Fibroblast of peridontal ligament (primary cell): ENCODE measurements around the gene BASP1.
"Not testable (repeated sequence)": the region's sequence is repeated elsewhere in the genome, so short reads cannot be mapped to it uniquely, and the experiment has no call there.

Experiments
- DNase-seq: peaks from one replicate; pipeline ENCODE4 v3.0.0-alpha.2; 2010; ENCODE audit errors: extremely low read depth

Gene BASP1

DNA sequence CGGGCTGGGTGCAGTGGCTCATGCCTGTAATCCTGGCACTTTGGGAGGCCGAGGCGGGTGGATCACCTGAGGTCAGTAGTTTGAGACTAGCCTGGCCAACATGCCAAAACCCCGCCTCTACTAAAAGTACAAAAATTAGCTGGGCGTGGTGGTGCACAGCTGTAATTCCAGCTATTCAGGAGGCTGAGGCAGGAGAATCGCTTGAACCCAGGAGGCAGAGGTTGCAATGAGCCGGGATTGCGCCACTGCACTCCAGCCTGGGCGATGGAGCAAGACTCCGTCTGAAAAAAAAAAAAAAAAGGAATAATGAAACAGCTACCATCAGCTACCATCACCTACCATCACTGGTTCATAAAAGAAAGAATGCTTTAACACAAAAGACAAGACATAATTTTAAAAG, 25.9 kb upstream of the BASP1 start:
- not testable (repeated sequence) for DNase-seq

DNA sequence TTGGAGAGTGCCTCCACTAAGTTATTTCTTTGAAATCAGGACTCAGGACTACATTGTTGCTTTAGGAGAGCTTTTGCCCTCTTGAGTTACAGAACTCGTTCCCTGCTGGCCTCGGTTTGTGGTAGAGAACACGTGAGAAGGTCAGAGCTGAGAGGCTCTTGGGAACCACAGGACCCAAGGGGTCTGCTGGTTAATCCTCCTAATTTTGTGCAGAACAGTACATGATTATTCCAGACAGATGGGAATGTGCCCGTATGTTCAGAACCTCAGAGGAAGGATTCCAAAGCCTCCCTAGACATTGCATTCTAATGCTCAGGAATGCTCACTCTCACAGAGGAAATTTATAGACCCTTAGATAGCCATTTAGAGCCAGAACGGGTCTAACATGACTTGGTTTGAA, 25.2 kb upstream of the BASP1 start:
- peak; percentile 87 for DNase-seq

DNA sequence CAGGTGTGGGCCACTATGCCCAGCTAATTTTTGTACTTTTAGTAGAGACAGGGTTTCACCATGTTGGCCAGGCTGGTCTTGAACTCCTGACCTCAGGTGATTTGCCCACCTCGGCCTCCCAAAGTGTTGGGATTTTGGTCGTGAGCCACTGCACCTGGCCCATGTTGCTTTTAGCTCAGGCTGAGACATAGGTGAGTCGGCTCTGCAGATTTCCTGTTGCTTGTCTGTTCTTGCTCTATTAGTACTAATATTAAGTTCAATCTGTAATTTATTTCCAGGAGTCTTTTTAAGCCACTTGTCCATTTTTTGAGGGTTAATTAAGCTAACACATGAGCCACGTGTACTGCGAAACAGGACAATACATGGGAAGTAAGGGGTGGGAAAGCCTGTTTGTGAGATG, 21.4 kb upstream of the BASP1 start:
- DNase-seq: no peak

DNA sequence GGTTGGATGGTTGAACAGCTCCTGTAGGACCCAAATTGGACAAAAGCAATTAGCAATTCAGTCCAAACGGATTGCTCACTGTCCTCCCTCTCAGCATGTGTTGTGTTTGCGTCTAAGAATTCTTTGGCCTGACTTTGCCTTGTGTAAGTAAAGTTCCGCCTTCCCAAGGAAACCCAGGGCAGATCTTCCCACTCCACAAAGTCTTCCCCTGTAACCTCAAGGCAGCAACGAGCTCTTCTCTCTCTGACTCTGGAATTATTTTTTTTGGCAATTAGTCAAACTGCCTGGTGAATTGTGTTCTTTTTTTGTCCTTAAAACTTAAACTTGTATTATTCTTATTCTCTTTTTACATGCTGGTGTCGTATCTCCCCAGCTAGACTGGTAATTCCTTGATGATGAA, 20.7 kb upstream of the BASP1 start:
- no peak for DNase-seq

DNA sequence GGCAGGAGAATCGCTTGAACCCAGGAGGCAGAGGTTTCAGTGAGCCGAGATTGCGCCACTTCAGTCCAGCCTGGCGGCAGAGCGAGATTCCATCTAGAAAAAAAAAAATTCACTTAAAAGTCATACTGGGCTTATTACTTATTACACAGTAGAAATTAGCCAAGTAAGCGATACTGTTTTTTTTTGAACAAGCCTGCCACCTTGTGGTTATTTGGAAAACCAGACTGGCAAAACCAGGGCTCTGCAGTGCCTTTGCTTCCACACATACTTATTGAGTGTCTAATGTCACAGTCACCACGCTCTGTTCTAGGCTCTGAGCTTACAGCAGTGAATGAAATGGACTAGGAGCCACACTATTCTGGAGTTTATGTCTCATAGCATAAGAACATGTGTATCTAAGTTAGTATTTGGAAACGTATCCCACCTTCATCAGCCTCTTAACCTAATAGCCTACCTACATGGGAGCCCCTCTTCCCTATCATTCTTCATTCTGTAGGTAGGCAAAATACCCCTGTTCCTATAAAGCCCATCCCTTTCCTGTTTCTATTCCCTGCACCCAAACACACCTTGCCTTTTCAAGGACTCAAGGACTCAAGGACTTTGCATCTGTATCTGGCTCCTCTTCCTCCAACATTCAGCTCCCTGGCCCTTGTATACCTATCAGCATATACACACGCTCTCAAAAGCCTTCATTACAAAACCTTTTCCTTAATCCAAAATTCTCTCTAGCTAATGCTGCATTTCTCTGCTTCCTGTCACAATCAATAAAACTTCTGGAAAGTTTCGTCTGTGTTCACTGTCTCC, 13.9 kb upstream of the BASP1 start:
- DNase-seq: peak; percentile 91

DNA sequence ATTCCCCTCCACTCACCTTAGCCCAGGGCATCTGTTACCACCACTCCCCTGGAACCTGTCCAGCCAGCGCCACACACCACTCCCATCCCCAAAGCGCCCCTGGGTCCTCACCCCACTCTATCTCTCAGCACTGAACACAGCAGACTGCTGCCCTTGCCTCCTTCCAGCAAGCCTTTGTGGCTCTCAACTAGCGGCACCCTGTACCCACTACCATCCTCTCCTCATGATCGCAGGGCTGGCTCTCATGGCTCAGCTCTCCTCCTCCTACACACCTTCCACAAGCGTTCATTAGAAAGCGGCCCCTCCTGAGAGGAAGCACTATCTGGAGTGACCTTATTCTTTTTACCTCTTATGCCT, 13.3 kb upstream of the BASP1 start:
- no peak for DNase-seq

DNA sequence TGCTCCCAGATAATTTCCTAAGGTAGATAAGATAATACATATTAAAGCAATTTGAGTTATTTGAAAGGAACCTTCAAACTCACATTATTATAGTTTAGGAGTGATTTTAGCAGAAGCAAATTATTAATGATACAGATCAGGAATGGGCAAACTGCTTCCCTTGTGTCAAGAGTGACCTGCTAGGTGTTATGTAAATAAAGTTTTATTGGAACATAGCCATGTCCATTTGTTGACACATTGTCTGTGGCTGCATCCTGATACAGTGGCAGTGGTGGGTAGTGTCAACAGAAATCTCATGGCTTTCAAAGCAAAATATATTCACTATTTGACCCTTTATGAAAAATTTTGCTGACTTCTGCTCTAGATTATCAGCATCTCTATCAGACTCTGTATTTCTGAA, 11.4 kb upstream of the BASP1 start:
- DNase-seq: no peak

DNA sequence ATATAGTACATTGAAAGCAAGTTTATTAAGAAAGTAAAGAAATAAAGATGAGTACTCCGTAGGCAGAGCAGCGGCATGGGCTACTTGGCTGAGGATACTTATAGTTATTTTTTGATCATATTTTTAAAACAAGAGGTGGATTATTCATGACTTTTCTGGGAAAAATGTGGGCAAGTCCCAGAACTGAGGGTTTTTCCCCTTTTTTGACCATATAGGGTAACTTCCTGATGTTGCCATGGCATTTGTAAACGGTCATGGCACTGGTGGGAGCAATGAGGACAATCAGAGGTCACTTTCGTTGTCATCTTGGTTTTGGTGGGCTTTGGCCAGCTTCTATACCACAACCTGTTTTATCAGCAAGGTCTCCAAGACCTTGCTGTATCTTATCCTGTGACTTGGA, 5.2 kb upstream of the BASP1 start:
- no peak for DNase-seq

DNA sequence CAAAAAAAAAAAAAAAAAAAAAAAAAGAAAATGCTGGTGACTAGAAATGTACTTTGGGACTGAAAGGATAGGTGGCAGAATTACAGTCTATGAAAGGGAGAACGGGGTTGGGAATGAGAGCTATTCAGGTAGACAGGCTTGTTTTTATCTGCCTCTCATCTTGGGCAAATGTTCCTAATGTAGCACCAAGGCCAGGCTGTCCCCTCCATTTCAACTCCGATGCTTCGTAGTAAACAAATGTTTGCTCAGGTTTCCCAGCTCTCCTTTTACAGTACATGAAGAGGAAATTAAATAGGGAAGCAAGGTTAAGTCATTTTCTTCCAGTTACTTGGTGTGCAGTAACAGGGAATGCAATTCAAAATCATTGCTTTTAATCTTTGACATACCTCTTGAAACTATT, 4.4 kb upstream of the BASP1 start:
- no peak for DNase-seq

DNA sequence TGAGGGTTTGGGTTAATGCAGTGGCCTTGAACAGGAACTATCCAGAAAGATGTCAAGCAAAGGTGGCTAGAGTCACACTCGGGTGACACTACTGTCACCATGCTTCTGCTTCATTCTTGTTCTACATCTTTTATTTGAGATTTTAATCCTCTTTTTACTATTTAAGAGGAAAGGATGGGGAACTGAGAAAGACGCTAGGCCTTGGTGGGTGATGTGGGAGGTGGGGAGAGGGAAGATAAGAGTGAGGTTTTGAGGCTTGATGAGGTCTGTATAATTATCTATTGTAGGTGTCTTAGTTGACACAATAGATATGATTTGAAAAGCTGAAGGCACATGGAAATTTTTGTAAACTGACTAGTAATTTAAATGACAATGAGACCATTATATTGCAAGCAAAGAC, 3.5 kb upstream of the BASP1 start:
- DNase-seq: no peak

DNA sequence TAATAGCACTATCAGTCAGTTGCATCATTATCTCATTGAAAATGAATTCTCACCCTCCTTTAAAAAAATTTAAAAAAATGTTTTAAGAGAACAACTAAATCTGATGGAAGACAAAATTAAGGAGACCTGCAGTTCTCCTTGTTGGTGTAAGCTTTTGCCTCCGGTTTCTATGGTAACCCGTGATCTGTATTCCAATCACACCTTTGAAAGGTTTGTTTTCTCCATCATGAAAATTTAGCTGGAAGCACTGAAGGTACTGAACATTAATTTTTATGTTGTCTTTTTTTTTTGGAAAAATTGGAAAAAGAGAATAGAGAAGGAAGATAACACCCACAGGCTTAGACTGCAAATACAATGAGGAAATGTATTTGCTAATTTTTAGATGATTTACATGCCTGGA, 2.5 kb upstream of the BASP1 start:
- no peak for DNase-seq

DNA sequence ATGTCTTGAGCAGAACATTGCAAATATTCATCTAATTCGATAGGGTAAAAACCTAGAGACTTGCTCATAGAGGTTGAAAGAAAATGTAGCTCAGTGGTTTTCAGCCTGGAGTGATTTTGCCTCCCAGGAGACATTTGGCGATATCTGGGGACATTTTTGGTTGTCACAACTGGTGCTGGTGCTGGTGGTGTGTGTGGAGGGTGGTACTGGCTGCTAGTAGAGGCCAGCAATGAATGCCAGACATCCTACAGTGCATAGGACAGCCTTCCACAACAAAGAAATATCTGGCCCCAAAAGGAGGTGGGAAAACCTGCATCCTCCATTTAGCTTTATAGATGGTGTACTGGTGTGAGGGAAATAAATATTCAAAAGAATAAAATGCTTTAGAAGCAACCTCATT, 2.1 kb upstream of the BASP1 start:
- no peak for DNase-seq

DNA sequence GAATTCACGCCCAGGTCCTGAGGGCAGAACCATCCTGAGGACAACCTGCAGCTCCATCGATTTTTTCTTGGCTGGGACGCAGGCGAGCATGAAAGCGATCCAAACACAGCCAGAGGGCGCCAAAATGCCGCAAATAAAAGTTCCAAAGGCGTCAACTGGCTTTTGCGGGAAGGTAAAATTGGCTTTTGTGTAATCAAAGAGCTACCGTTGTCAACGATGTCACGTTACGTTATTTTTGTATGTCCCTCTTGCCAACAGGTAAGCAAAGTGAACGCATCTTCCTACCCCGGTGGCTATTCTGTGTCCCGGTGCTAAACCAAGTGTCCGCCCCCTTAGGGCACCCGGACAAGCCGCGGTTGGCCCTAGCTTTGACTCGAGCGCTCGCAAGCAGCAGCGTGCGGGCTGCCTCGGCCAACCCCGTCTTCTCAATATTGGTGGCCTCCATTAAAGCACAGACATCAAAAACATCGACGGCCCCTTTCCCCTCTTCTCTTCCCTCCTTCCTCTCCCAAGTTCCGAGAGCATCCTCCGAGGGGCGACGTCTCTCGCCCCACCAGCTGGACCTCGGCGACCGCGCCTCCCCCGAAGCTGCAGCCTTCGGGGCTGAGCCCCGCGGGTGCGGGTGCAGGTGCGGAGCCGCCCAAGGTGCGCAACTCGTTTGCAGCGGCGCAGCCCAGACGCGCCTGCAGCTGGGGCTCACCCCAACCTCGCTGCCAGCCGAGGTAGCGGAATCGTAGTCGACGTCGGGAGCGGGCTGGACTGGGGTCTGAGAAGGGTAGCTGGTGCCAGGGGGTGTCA, 1.1 kb upstream of the BASP1 start:
- DNase-seq: peak; percentile 85

DNA sequence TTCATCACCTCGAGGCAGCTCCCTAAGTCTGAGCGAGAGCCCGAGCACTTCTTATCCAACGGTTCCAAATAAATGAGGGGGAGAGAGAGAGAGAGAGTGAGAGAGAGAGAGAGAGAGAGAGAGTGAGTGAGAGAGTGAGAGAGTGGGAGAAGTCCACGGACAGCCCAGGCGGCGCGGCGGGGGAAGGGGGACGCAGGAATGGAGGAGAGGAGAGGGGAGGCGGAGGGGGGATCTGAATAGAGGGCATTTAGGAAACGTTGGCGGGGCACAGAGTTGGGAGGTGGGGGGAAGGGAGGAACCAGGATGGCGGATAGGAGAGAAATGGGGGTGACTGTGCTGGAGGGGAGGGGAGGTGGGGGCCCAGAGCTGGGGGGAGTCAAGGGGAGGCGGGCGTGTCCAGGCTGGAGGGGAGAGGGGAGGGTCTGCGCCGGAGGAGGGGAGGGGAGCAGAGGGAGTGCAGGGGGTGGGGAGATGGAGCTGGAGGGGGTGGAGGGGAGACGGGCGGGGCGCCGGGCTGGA, 398 bp upstream of the BASP1 start:
- peak; percentile 61 for DNase-seq

DNA sequence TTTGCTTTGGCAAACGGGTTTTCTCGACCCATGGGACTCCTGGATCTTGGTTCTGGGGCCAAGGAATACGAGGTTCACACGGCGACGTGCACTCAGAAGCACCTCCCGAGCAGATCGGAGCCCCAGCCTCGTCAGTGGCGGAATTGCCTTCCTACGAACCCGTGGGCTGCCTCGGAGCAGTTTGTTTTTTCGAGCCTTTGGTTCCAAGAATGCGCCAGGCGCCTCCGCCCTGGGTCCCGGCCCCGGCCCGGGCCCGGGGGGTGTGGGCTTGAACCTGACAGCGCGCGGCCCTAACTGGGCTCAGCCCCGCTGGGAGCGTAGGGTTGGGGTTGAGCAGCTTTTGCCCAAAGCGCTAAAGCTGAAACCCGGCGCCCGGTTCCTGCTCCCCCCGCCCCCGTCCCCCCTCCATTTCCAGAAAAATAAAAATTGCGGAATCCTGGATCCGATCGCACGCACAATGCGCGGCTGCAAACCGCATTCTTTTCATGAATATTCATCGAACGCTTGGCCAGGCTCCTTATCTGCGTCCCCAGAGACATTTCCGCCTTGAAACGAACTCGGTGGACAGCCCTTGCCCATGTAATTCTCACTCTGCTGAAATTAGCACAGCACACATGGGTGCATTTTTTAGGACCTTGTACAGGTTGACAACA, 1.0 kb downstream of the BASP1 start:
- DNase-seq: peak; percentile 88

DNA sequence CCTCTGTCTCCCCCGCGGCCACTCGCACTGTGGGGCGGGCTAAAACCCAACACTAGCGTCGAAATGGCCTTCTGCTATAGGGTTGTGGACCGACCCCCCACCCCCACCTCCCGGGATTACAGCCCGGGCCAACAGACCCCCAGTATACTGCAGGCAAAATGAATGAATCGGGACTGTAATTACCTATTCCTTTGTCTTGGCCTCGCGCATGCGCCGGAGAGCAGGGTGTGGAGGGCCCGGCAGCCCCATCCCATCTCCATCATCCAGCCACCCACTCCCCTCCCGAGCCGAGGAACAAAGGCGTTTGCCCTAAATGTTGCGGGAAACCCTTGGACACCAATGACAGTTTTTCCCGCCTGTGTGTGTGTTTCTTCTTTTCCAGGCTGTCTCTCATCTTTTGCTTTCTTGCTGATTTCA, 1.6 kb downstream of the BASP1 start:
- DNase-seq: peak; percentile 30

DNA sequence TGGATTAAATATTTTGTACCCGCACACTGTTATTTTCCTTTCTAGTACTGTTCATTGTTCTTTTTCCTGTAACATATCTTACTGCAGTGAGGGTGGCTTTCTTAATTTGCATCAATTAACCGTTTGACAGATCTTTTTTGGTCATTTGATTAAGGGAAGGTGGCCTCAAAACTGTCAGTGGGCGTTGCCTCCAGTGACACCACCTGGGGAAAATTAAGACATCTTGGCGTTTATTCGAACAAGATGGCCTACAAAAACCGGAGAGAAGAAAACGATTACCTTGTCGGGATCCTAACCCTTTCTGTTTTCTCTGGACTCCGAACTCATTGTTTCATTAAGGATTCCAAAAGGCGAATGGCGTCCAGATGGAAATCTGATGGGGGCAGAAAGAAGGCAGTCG, 2.0 kb downstream of the BASP1 start:
- DNase-seq: no peak

DNA sequence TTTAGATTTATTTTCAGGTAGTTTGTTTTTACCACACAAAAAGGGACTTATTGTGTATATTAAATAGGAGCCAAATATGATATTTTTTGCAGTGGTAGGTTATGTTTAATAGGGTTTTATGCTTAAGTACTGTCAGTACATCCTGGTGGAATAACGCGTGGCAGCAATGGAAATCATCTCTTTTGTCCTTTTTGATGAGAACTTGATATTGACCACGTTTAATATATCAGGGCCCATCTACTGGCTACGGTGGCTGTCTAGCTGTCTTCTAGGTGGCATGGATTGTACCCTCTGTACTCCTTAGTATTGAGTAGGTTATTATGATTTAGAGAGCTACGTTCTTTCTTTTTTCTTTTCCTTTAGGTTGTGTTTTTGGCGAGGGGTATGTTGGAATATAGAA, 2.6 kb downstream of the BASP1 start:
- DNase-seq: no peak

DNA sequence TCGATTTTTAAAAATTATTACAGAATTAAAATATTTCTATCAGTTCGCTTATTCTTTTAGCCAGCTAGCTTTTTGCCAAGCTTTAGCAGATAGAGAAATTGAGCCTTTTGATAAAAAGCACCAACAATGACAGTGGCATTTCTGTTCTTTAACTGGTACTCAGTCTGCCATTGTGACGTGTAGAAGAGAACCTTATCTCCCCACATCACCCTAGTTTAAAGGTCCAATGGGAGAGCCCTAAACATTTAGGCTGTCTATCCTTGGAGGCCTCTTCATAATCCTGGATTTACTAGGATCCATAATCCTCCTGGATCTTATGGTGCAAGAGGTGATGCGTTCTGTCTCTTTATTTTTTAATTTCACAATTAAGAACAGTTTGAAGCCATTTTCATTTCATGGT, 3.0 kb downstream of the BASP1 start:
- no peak for DNase-seq

DNA sequence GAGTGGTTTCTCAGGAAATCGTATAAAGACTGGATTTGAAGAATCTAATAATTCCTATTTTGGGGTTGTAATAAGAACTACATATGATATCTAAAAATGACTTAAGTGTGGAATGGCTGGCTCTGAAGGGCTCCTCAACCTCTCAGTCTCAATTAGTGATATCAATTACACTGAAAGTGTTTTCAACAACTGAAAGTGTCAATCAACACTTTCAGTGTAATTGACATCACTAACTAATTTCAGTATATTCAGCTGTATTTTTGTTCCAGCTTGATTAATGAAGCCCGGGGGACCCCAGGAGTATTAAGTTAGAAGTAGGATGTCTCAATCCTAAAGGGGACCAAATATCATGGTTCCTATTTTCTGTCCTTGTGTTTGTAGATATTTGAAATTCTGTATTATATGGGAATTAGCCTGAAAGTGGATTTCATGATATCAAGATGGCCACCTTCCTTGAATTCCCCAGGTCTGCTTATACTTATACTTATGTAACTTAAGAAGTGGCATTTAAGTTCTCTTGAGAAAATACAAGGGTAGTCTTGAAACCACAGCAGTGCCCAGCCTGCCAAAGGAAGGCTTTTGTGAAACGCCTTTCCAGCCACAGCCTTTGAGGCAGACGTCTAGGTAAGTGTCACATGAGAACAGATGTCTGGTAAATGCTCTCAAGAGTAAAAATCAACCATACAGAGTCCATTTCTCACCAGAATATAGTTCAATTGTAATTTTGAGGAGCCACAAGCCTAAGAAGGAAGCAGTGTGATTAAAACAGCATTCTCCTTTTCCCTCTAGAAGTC, 4.6 kb downstream of the BASP1 start:
- peak; percentile 45 for DNase-seq

DNA sequence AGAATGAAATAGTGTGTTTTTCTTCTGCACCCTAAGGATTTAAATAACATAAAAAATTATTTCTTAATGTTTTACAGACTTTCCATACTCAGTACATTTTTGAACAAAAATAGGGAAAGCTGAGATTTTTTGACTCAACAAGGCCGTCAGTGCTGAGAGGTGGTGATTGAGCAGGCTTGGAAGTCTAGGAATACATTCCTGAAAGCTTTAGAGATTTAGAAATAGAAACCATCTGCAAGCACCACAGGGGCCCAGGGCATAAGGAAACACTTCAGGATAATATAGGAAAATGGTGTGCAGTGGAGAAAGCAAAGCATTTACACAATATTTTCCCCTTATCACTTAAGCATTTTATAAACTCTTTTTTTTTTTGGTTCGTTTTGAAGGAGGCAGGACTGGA, 5.2 kb downstream of the BASP1 start:
- peak; percentile 80 for DNase-seq
